GM20431 (cell line): ENCODE measurements around the gene SLC6A5.

Experiments
- in situ Hi-C: fragments of 300-500 bp; cut with MseI, MboI; formaldehyde crosslinking; loops from one replicate; pipeline ENCODE4 v1.15.0; 2020; ENCODE audit warnings: low sequenced_read_pairs; ENCODE audit not compliant: unreplicated experiment

Gene SLC6A5

GRCh38 chr11:20656901-20657300 is 57.5 kb downstream of the SLC6A5 start:
- in situ Hi-C loops, result no loop called here

GRCh38 chr11:20658135-20658534 is 58.7 kb downstream of the SLC6A5 start:
- in situ Hi-C loops, result no loop called here

- in situ Hi-C loops, result no loop called here
Observed at GRCh38 chr11:20661445-20661844, 62.0 kb downstream of the SLC6A5 start.

GRCh38 chr11:20661850-20662249 is 62.4 kb downstream of the SLC6A5 start:
- in situ Hi-C loops, result no loop called here

- in situ Hi-C loops, result no loop called here
Observed at GRCh38 chr11:20668131-20668809, 68.9 kb downstream of the SLC6A5 start.

- in situ Hi-C loops, result no loop called here
Observed at GRCh38 chr11:20668844-20669819, 69.7 kb downstream of the SLC6A5 start, which contains the start of gene NELL1. Gene NELL1 (plus strand): TSS chr11:20669586.

- in situ Hi-C loops, result no loop called here
Observed at GRCh38 chr11:20669820-20670684, 70.6 kb downstream of the SLC6A5 start.

GRCh38 chr11:20670932-20671403 is 71.6 kb downstream of the SLC6A5 start:
- in situ Hi-C loops, result no loop called here

GRCh38 chr11:20671856-20672546 is 72.6 kb downstream of the SLC6A5 start:
- in situ Hi-C loops, result no loop called here

- in situ Hi-C loops, result no loop called here
Observed at GRCh38 chr11:20672575-20672974, 73.2 kb downstream of the SLC6A5 start.

- in situ Hi-C loops, result no loop called here
Observed at GRCh38 chr11:20676658-20677057, 77.2 kb downstream of the SLC6A5 start.

GRCh38 chr11:20688761-20689160 is 89.4 kb downstream of the SLC6A5 start:
- in situ Hi-C loops, result no loop called here

GRCh38 chr11:20707876-20708275 is 108.5 kb downstream of the SLC6A5 start:
- in situ Hi-C loops, result no loop called here
